Uterus (tissue), 2 donors: ENCODE data around the gene MIER2.

ENCODE experiments used
- POLR2A ChIP-seq, 2 donors: fragments of 450-650 bp; IDR thresholded peaks; one replicate each; pipeline ENCODE4 v1.6.1; 2016; ENCODE audit warnings: antibody characterized with exemption in 2 of 2, mild to moderate bottlenecking in 1 of 2, moderate library complexity in 1 of 2
- TF ChIP-seq, protein P1 (sequence below), 4 experiments: fragments of 200-600 bp in 2 of 4; fragments of 450-650 bp in 2 of 4; sonication (generic) in 2 of 4; IDR thresholded peaks; one replicate each; pipeline ENCODE4 v1.5.1; 2016 to 2019; ENCODE audit warnings: antibody characterized with exemption in 4 of 4, mild to moderate bottlenecking in 2 of 4, moderate library complexity in 1 of 4

DNA sequence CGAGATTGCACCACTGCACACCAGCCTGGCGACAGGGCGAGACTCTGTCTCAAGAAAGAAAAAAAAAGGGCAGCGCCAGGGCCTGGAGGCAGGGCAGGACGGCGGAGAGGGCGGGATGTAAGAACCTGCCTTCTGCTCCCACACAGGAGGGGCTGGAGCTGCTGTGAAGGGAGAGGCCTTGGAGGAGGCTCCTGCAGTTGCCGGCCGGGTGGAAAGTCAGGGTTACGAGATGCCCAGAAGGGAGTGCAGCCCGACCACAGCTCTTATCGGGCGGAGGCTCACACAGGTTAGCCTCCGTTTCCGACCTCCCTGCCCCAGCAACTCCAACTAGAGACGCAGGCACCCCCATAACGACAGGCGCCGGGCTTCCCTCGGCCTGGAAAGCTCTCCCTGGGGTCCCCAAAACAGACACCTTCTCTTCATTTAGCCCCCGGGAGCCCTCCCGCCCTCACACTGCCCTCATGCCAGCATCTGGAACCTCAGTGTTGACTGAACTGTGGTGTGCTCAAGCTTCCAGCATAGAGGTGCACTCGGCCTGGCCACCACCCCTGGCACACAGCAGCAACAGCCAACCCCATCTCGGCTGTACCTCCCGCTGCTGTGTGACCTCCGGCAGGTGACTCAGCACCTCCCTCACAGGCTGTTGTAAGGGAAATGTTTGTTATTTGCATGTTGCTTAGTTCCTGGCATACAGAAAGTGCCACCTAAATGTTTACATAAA is 54.8 kb downstream of the MIER2 start:
- TF ChIP-seq, protein P1, sequence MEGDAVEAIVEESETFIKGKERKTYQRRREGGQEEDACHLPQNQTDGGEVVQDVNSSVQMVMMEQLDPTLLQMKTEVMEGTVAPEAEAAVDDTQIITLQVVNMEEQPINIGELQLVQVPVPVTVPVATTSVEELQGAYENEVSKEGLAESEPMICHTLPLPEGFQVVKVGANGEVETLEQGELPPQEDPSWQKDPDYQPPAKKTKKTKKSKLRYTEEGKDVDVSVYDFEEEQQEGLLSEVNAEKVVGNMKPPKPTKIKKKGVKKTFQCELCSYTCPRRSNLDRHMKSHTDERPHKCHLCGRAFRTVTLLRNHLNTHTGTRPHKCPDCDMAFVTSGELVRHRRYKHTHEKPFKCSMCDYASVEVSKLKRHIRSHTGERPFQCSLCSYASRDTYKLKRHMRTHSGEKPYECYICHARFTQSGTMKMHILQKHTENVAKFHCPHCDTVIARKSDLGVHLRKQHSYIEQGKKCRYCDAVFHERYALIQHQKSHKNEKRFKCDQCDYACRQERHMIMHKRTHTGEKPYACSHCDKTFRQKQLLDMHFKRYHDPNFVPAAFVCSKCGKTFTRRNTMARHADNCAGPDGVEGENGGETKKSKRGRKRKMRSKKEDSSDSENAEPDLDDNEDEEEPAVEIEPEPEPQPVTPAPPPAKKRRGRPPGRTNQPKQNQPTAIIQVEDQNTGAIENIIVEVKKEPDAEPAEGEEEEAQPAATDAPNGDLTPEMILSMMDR (IDR thresholded peaks at IDR 0.05) = no peak
- no peak for TF ChIP-seq POLR2A (IDR thresholded peaks at IDR 0.05)
